Tibial nerve (tissue), 4 donors: ENCODE data around the gene FRMD4A. TPM values are rescaled to one million over a fixed set of nuclear protein-coding genes. Genes with fewer than 3 reads are reported as not detected.

Experiments
- DNase-seq, 2 donors: peaks; one replicate each; pipeline ENCODE4 v3.0.0-alpha.2; 2019; ENCODE audit warnings: low spot score in 2 of 2
- H3K27ac ChIP-seq, 4 donors: fragments of 200-600 bp; sonication (generic) in 3 of 4; one replicate each; pipeline ENCODE4 v1.5.1; 2017 to 2019; ENCODE audit warnings: mild to moderate bottlenecking in 1 of 4
- H3K27me3 ChIP-seq, 2 donors: fragments of 200-600 bp; sonication (generic) in 1 of 2; one replicate each; pipeline versions ENCODE4 v1.5.1 to v1.6.0; 2017 to 2019
- H3K36me3 ChIP-seq, 3 donors: fragments of 200-600 bp; sonication (generic); one replicate each; pipeline ENCODE4 v1.5.1; 2018 to 2019
- H3K4me1 ChIP-seq, 4 donors: fragments of 200-600 bp; sonication (generic) in 3 of 4; one replicate each; pipeline ENCODE4 v1.5.1; 2017 to 2019
- H3K4me3 ChIP-seq, 4 donors: fragments of 200-600 bp; sonication (generic) in 3 of 4; one replicate each; pipeline ENCODE4 v1.5.1; 2017 to 2019; ENCODE audit warnings: mild to moderate bottlenecking in 1 of 4, moderate library complexity in 1 of 4
- H3K9me3 ChIP-seq, 4 donors: fragments of 200-600 bp; sonication (generic) in 3 of 4; one replicate each; pipeline ENCODE4 v1.5.1; 2017 to 2019
- EP300 ChIP-seq, 2 donors: sonication (generic); formaldehyde crosslinking; IDR thresholded peaks; one replicate each; pipeline ENCODE4 v1.6.1; 2017; ENCODE audit warnings: antibody characterized with exemption in 2 of 2, mild to moderate bottlenecking in 1 of 2
- POLR2A ChIP-seq, 2 donors: fragments of 450-650 bp; IDR thresholded peaks; one replicate each; pipeline ENCODE4 v1.6.1; 2017; ENCODE audit warnings: antibody characterized with exemption in 2 of 2, mild to moderate bottlenecking in 2 of 2, moderate library complexity in 2 of 2
- WGBS, 2 donors: methylation state at CpG; one replicate each; pipeline ENCODE4 v1.1.5; 2018; 5-methylcytosine and 5-hydroxymethylcytosine counted together
- total RNA-seq, 4 donors: library from RNA; depleted of rRNA; stranded (reverse); fragments of >200 nt; gene quantifications; one replicate each; pipeline ENCODE4 v1.1.0, GENCODE V29; 2016
- TF ChIP-seq, protein P1 (sequence below), 5 experiments: fragments of 200-600 bp in 3 of 5; fragments of 450-650 bp in 2 of 5; sonication (generic) in 3 of 5; IDR thresholded peaks; one replicate each; pipeline ENCODE4 v1.5.1; 2016 to 2019; ENCODE audit warnings: antibody characterized with exemption in 5 of 5, mild to moderate bottlenecking in 3 of 5, moderate library complexity in 2 of 5

FRMD4A gene
- total RNA-seq, 4 donors from 2014 or later: 39.8 to 89.7 (median 53.9) TPM

DNA sequence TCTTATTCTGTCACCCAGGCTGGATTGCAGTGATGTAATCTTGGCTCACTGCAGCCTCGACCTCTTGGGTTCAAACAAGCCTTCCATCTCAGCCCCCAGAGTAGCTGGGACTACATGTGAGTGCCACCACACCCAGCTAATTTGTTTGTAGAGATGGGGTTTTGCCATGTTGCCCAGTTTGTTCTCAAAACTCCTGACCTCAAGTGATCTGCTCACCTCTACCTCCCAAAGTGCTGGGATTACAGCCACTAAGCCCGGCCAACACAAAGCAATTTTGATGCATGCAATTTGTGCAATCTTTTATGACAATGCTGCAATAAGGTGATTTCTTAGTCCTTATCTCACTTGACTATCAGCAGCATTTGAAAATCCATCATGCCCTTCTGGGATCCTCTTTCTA lies 333.1 kb downstream of the FRMD4A start:
- H3K4me3 ChIP-seq: no peak overlapping the region
- H3K36me3 ChIP-seq: no peaks in the 10 kb centered on the region
- DNase-seq: no peak
- H3K9me3 ChIP-seq: no peaks in the 10 kb centered on the region
- TF ChIP-seq EP300 (IDR thresholded peaks at IDR 0.05) (peak in 1 of 2 donors; percentile 40), POLR2A (IDR thresholded peaks at IDR 0.05) (no peak)
- TF ChIP-seq, protein P1, sequence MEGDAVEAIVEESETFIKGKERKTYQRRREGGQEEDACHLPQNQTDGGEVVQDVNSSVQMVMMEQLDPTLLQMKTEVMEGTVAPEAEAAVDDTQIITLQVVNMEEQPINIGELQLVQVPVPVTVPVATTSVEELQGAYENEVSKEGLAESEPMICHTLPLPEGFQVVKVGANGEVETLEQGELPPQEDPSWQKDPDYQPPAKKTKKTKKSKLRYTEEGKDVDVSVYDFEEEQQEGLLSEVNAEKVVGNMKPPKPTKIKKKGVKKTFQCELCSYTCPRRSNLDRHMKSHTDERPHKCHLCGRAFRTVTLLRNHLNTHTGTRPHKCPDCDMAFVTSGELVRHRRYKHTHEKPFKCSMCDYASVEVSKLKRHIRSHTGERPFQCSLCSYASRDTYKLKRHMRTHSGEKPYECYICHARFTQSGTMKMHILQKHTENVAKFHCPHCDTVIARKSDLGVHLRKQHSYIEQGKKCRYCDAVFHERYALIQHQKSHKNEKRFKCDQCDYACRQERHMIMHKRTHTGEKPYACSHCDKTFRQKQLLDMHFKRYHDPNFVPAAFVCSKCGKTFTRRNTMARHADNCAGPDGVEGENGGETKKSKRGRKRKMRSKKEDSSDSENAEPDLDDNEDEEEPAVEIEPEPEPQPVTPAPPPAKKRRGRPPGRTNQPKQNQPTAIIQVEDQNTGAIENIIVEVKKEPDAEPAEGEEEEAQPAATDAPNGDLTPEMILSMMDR (IDR thresholded peaks at IDR 0.05): no peak
- 56 to 61% methylated on average over 2 of the region's 2 CpGs for WGBS, 2 donors
- H3K4me1 ChIP-seq: peaks cover 3 to 35% (median 16%) of the 10 kb centered on the region in 4 donors
- H3K27ac ChIP-seq: no peak overlapping the region
- H3K27me3 ChIP-seq: no peaks in the 10 kb centered on the region

DNA sequence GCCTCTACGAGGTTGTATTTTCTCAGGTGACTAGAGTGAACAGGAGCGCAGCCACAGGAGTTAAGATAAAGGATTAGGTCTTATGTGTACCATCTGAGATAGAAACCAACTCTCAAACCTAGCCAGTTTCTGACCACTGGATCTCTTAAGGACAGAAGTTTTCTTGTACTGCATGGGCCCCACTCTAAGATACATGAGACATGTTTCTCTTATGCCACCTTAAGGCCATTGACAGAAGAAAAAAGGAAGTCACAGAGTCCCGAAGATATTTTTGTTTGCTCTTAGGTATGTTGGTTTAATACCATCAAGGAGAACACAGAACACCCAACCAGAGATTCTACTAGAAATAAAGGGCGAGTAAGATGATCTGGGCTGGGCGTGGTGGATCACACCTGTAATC lies 335.8 kb downstream of the FRMD4A start:
- 65 to 85% methylated on average over 5 of the region's 5 CpGs for WGBS, 2 donors
- no peaks in the 10 kb centered on the region for H3K27me3 ChIP-seq
- no peak overlapping the region for H3K4me3 ChIP-seq
- DNase-seq: no peak
- TF ChIP-seq, protein P1 (IDR thresholded peaks at IDR 0.05): no peak
- TF ChIP-seq EP300 (IDR thresholded peaks at IDR 0.05): no peak
- TF ChIP-seq POLR2A (IDR thresholded peaks at IDR 0.05): no peak
- H3K9me3 ChIP-seq: no peaks in the 10 kb centered on the region
- no peaks in the 10 kb centered on the region for H3K36me3 ChIP-seq
- H3K27ac ChIP-seq: no peak overlapping the region
- peaks cover 3 to 62% (median 34%) of the 10 kb centered on the region in 4 donors for H3K4me1 ChIP-seq

DNA sequence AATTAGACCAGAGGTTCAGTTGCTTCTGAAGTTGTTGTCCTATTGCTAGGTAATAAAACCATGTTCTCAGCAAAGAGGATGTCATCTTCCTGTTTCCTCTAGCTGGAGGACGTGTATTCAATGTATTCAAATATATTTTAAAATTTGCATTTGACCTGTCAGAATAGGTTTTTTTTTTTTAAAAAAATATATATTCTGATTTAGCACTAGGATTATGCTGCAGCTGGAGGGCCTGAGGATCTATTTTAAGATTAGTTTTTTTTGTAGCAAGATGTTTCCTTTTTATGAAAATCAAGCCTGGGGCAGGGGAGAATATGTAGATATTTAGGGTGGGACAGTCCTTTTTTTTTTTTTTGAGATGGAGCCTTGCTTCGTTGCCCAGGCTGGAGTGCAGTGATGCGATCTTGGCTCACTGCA lies 337.0 kb downstream of the FRMD4A start:
- DNase-seq: no peak
- WGBS, 2 donors: 65 to 67% methylated on average over 3 of the region's 3 CpGs
- no peak overlapping the region for H3K4me3 ChIP-seq
- no peaks in the 10 kb centered on the region for H3K36me3 ChIP-seq
- peaks cover 3 to 73% (median 40%) of the 10 kb centered on the region in 4 donors for H3K4me1 ChIP-seq
- H3K27me3 ChIP-seq: no peaks in the 10 kb centered on the region
- no peaks in the 10 kb centered on the region for H3K9me3 ChIP-seq
- no peak for TF ChIP-seq POLR2A (IDR thresholded peaks at IDR 0.05)
- peak overlapping the region in 1 of 4 donors; percentile 59 for H3K27ac ChIP-seq

DNA sequence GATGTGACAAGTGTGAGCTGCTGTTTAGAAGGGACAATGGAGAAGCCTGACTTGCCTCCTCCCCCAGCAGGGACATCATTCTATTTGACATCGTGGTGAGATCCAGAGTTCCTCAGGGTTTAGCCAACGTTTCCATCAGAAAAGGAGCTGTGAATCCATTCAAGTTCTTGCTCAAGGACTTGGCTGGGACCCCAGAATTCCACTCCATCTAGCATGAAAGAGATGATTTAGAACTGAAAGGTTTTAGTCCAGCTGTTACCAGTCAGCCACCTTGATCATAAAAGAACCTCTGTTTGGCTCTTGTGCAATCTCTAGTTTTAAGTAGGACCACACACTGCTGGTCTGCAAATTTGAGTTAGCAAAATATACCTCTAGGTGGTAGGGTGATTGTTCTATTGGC lies 337.6 kb downstream of the FRMD4A start:
- Histone ChIP-seq H3K36me3 (no peaks in the 10 kb centered on the region), H3K27ac (peak overlapping the region in 2 of 4 donors; percentile 59 to 86), H3K27me3 (no peaks in the 10 kb centered on the region), H3K4me3 (no peak overlapping the region), H3K4me1 (peaks cover 3 to 74% (median 40%) of the 10 kb centered on the region in 4 donors), H3K9me3 (no peaks in the 10 kb centered on the region)
- WGBS, 2 donors: 13 to 23% methylated on average over 2 of the region's 2 CpGs
- TF ChIP-seq, protein P1 (IDR thresholded peaks at IDR 0.05): no peak
- peak in 1 of 2 donors; percentile 61 for TF ChIP-seq EP300 (IDR thresholded peaks at IDR 0.05)
- DNase-seq: peak; percentile 67 to 81

DNA sequence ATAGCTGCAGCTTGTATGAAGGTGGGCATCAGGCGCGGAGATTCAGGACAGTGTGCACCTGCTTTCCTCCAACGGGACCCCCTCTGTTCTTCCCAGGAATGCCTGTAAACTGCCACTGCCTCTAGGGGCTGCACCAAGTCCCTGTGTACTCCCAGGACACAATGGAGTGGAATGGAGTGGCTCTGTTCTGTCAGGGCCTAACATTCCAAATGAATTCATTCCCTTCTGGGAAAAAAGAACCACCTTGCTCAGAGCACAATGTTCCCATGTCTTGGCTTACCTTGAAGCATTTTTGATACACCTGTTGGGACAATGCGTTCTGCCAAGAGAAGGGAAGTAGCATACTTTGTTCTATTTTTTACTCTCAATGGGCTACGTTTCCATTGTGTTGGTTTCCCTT lies 339.4 kb downstream of the FRMD4A start:
- Histone ChIP-seq H3K27me3 (no peaks in the 10 kb centered on the region), H3K4me1 (peaks cover 3 to 71% (median 32%) of the 10 kb centered on the region in 4 donors), H3K27ac (peak overlapping the region; percentile 46 to 86 (median 66)), H3K4me3 (peak overlapping the region in 1 of 4 donors; percentile 18), H3K9me3 (no peaks in the 10 kb centered on the region), H3K36me3 (no peaks in the 10 kb centered on the region)
- no peak for TF ChIP-seq EP300 (IDR thresholded peaks at IDR 0.05)
- TF ChIP-seq, protein P1 (IDR thresholded peaks at IDR 0.05): no peak
- TF ChIP-seq POLR2A (IDR thresholded peaks at IDR 0.05): no peak
- WGBS, 2 donors: 47 to 50% methylated on average over 5 of the region's 5 CpGs
- DNase-seq: no peak

DNA sequence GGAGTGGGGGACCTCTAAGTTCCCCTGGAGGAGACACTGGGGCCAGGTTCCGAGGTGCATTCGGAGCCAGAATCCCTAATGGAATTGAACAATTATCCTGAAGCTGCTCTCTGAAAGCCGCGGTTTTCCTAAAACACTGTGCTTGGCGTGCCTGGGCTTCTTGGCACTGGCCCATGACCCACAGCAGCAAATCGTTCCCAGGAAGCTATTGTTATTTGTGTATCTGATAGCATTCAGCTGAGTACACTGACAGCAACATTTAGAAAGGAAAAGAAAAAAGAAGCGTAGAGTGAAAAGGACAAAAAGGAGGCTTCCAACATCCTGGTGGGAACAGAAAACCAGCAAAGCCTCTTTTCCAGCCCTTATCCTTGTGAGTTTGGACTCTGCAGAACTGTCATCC lies 339.8 kb downstream of the FRMD4A start:
- 12 to 22% methylated on average over 7 of the region's 7 CpGs for WGBS, 2 donors
- H3K4me3 ChIP-seq: peak overlapping the region in 1 of 4 donors; percentile 18

More for the DNA sequence above, 339.8 kb downstream of the FRMD4A start:
- peaks cover 3 to 67% (median 31%) of the 10 kb centered on the region in 4 donors for H3K4me1 ChIP-seq
- H3K27me3 ChIP-seq: no peaks in the 10 kb centered on the region
- peak in 1 of 2 donors; percentile 37 for DNase-seq
- TF ChIP-seq, protein P1 (IDR thresholded peaks at IDR 0.05): no peak
- TF ChIP-seq POLR2A (IDR thresholded peaks at IDR 0.05) (no peak), EP300 (IDR thresholded peaks at IDR 0.05) (no peak)
- H3K27ac ChIP-seq: peak overlapping the region; percentile 46 to 86 (median 66)
- H3K36me3 ChIP-seq: no peaks in the 10 kb centered on the region
- H3K9me3 ChIP-seq: no peaks in the 10 kb centered on the region
